Activated CD8-positive, alpha-beta memory T cell treated with anti-CD3 and anti-CD28 coated beads, Interleukin-2, amount 50 U/mL, for 1 hour (primary cell): ENCODE results near the gene PRR30.
"Not testable (repeated sequence)": the region's sequence is repeated elsewhere in the genome, so short reads cannot be mapped to it uniquely, and the experiment has no call there.

Experiments
- DNase-seq: peaks from one replicate; pipeline ENCODE4 v3.0.0-alpha.2; 2020; ENCODE audit errors: extremely low read depth

The PRR30 gene

GRCh38 chr2:27128668-27129571, 10.3 kb downstream of the PRR30 start:
- DNase-seq = no peak

GRCh38 chr2:27127883-27128667, 11.1 kb downstream of the PRR30 start:
- no peak for DNase-seq

GRCh38 chr2:27126252-27126710, 12.9 kb downstream of the PRR30 start:
- DNase-seq = no peak

- no peak for DNase-seq
These were observed 14.1 kb downstream of the PRR30 start for GRCh38 chr2:27125104-27125503.

- peak; percentile 13 for DNase-seq
These were observed 15.7 kb downstream of the PRR30 start, which contains the start of gene ABHD1 for GRCh38 chr2:27123302-27124150. TSS of gene ABHD1 (plus strand) at chr2:27123815. CDS start at chr2:27123949, 134 bp downstream.

DNA sequence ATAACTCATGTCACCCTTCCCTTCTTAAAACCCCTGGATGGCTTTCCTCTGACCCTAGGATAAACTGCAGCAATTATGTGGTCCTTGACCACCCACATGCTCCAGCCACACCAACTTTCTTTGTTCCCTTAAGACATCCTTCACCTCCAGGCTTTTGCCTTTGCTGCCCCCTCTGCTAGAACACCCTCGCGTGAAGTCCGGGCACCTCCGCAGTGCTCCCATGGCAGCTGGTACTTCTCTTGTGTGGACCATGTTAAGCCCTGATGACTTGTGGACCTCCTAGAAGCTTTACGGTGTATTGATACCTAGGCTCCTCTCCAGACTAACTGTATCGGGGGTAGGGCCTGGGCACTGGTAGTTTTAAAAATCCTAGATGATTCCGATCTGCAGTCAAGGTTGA, 16.4 kb downstream of the PRR30 start:
- no peak for DNase-seq

DNA sequence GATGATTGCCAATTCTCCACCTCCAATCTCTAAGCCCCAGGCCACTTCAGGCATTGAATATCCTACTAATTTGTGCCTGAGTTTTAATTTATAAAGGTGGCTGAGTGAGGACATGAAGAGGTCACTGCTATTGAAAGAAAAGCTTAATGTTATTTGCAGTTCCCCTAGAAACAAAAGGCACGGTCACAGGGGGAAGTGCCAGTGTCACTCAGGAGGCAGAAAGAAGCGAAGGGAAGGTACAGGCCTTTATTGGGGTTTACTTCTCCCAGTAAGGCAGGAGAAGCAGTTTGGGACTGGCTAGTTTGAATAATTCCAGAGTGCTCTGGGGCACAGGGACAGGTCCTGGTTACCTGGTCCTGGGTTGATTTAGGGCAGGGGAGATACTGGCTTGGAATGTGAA, 17.3 kb downstream of the PRR30 start:
- DNase-seq = no peak

DNA sequence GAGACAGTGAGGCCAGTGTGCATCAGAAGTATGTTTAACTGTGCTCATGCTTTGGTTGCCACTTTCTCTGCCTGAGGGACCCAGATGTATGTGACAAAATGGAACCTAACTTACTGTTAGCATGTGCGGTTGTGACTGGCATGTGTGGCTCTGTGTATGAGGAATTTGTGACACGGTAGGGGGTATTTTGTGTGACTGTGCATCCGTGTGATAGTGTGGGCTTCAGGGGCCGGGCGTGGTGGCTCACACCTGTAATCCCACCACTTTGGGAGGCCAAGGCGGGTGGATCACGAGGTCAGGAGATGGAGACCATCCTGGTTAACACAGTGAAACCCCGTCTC, 19.9 kb downstream of the PRR30 start:
- not testable (repeated sequence) for DNase-seq

- DNase-seq = no peak
These were observed 20.5 kb downstream of the PRR30 start, which contains the start of gene CGREF1 for GRCh38 chr2:27118525-27119329. TSS of gene CGREF1 (minus strand) at chr2:27119128. CDS start at chr2:27104366, 14,762 bp downstream.

DNA sequence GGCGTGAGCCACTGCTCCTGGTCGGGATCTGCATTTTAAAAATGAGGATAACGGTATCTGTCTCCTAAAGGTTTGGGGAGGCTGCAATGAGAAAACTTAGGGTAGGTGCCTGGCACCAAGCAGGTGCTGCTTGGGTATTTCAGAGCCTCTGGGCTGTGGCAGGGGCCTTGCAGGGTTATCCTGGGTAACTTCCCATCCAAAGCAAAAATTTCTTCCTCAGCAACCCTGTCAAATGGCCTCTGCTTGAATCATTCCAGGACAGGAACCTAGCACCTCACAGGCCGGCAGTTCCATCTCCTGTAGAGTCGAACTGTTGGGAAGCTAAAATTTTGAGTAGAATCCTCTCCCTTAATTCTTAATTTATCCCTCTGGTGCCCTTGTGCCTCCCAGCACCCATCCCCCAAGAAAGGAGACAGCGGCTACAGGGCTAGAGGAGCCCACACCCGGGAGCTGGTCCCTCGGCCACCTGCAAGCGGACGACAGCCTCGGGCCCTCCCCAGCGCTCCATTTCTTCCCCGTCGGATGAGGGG, 21.1 kb downstream of the PRR30 start:
- no peak for DNase-seq

GRCh38 chr2:27115519-27115918, 23.7 kb downstream of the PRR30 start:
- DNase-seq = no peak

DNA sequence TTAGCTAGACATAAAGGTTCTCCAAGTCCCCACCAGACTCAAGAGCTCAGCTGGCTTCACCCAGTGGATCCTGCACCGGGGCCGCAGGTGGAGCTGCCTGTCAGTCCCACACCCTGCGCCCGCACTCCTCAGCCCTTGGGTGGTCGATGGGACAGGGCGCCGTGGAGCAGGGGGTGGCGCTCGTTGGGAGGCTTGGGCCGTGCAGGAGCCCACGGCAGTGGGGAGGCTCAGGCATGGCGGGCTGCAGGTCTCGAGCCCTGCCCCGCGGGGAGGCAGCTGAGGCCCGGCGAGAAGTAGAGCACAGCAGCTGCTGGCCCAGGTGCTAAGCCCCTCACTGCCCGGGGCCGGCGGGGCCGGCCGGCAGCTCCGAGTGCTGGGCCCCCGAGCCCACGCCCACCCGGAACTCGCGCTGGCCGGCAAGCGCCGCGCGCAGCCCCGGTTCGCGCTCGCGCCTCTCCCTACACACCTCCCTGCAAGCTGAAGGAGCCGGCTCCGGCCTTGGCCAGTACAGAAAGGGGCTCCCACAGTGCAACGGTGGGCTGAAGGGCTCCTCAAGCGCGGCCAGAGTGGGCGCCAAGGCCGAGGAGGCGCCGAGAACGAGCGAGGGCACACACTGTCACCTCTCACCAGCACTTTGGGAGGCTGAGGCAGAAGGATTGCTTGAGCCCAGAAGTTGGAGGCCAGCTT, 27.7 kb downstream of the PRR30 start:
- not testable (repeated sequence) for DNase-seq

- DNase-seq = not testable (repeated sequence)
These were observed 28.4 kb downstream of the PRR30 start for GRCh38 chr2:27110603-27111352.

DNA sequence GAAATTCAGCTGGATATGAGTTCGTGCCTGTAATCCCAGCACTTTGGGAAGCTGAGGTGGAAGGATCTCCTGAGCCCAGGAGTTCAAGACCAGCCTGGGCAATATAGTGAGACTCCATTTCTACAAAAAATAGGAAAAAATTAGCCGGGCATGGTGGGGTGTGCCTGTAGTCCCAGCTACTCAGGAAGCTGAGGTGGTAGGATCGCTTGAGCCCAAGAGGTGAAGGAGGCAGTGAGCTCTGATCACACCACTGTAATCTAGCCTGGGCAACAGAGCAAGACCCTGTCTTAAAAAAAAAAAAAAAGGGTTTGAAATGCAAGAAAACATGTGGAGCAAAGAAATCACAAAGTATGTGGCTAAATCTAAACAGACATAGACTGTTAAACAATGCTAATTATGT, 30.1 kb downstream of the PRR30 start:
- DNase-seq = no peak

- DNase-seq = no peak
These were observed 31.0 kb downstream of the PRR30 start for GRCh38 chr2:27108221-27108620.

- no peak for DNase-seq
These were observed 33.2 kb downstream of the PRR30 start for GRCh38 chr2:27105981-27106380.

- DNase-seq = no peak
These were observed 36.9 kb downstream of the PRR30 start for GRCh38 chr2:27102329-27102728.

DNA sequence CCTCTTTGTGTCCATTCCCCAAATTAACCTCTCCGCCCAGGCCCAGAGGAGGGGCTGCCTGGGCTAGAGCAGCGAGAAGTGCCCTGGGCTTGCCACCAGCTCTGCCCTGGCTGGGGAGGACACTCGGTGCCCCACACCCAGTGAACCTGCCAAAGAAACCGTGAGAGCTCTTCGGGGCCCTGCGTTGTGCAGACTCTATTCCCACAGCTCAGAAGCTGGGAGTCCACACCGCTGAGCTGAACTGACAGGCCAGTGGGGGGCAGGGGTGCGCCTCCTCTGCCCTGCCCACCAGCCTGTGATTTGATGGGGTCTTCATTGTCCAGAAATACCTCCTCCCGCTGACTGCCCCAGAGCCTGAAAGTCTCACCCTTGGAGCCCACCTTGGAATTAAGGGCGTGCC, 39.2 kb downstream of the PRR30 start:
- no peak for DNase-seq

DNA sequence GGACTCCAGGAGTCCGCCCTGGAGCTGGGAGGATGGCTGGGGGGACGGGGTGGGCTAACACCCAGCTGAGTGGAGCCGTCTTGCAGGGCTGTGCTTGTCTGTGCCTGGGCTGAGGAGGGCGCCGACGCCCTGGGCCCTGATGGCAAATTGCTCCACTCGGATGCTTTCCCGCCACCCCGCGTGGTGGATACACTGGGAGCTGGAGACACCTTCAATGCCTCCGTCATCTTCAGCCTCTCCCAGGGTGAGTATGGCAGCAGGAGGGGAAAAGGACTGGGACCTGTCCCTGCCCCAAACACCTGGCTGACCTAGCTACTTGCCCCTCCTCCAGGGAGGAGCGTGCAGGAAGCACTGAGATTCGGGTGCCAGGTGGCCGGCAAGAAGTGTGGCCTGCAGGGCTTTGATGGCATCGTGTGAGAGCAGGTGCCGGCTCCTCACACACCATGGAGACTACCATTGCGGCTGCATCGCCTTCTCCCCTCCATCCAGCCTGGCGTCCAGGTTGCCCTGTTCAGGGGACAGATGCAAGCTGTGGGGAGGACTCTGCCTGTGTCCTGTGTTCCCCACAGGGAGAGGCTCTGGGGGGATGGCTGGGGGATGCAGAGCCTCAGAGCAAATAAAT, 39.8 kb downstream of the PRR30 start:
- DNase-seq = no peak
